GM03348 (cell line): ENCODE data around the gene S100A4.
"Not testable (repeated sequence)": the region's sequence is repeated elsewhere in the genome, so short reads cannot be mapped to it uniquely, and the experiment has no call there.

ENCODE experiments used
- DNase-seq: peaks from one replicate; pipeline ENCODE4 v3.0.0; 2012; ENCODE audit warnings: low spot score

S100A4 gene

GRCh38 chr1:153567621-153568366 is 22.2 kb upstream of the S100A4 start:
- no peak for DNase-seq

DNA sequence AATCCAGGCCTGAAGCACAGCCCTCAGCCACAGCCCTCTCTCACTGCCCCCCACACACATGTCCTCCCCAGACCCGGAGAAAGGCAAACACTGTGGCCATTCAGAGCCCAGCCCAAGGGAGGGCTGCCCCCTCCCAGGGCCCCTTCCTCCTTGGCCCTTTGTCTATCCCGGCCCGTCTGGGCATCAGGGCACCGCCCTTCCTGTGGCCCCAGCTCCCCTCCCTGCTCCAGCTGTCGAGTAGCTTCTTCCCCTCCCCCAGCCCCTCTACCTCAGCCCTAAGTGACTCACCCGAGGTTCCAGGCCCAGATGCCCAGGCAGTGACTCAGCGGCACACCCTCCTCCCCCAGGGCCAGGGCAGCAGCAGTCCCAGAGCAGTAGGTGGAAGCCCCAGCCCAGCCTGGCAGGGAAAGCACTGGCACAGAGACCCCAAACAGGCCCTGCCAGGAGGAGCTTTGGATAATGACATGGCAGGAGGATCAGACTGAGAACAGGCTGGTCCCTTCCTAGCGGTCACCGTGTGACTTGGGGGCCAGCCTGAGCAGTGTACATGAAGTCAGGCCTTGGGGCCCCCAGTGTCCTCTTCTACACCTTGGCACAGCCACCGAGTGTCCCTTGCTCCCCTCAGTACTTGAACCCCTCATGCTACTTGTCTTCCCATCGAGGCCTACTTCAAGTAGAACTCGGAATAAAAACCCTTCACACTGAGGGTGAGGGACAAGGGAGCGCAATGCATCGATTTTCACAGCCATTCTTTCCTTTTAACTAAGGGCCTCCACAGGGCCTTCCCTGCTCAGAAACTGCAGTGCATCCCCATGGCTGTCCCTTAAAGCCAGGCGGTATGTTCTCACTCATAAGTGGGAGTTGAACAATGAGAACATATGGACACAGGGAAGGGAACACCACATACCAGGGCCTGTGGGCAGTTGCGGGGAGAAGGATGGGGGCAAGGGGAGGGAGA is 21.1 kb upstream of the S100A4 start:
- peak; percentile 98 for DNase-seq

GRCh38 chr1:153565529-153566374 is 20.1 kb upstream of the S100A4 start, which contains the start of gene S100A2:
S100A2 (minus strand) TSS chr1:153565844; CDS start chr1:153563877, 1,967 bp downstream.
- DNase-seq = peak; percentile 90

DNA sequence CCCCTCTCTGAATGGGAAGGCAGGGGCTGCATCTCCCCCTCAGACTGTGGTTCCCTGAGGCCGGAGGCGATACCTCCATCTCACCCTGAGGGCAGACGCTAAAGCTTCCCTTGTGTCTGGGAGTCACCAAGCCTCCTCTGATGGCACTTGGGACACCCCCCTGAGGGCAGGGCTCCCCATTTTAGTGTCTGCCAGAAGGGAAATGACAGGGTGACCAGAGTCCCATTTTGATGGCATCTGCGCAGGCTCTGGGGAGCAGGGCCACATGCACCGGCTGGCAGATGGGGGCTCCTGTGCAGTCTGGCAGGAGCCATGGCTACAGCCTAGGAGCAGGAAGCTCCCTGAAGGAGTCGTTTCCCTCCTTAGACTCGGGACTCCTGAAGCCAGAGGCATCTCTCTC is 18.4 kb upstream of the S100A4 start:
- DNase-seq = no peak

DNA sequence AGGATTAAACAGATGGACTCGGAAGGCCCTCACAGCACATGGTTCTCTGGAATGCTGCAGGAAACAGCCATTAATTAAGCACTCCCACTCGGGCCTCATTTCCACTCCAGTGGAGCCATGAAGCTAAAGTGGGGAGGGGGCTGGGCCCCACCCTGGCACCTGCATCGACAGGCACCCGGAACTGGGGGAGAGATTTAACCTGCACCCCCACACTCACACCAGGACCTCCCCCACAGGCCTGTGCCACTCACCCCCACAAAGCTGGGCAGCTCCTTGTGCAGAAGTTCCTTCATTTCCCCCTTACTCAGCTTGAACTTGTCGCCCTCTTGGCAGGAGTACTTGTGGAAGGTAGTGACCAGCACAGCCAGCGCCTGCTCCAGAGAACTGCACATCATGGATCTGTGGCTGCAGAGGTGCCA is 17.9 kb upstream of the S100A4 start:
- no peak for DNase-seq

- DNase-seq = not testable (repeated sequence)
These were observed 16.4 kb upstream of the S100A4 start for GRCh38 chr1:153562021-153562420.

- DNase-seq = no peak
These were observed 15.9 kb upstream of the S100A4 start for GRCh38 chr1:153561466-153561985.

DNA sequence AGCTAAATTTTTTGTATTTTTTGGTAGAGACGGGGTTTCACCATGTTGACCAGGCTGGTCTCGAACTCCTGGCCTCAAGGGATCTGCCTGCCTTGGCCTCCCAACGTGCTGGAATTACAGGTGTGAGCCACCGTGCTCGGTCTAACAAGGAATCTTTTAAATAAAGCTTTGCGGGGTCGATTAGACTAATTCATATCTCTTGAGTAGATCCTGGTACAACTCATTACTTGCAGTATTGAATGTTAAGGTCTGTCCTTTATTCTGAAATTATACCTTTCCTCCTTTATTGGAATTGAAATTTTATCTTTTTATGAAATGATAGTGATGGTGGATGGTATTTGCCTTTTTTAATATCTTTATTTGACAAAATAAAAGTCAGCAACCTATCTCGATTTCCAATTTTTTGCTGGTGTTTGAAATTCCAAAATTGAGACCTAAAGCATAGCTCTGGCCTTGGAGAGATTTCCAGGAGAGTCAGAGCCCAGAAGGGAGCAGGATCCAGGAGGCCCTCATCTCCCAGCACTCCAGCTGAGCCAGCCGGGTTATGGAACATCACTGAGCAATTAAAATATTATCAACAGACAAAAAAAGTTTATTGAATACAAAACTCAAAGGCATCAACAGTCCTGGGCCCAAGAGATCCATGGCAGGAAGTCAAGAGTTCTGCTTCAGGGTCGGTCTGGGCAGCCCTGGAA is 15.3 kb upstream of the S100A4 start:
- DNase-seq = no peak

- DNase-seq = no peak
These were observed 14.6 kb upstream of the S100A4 start for GRCh38 chr1:153560241-153560640.

DNA sequence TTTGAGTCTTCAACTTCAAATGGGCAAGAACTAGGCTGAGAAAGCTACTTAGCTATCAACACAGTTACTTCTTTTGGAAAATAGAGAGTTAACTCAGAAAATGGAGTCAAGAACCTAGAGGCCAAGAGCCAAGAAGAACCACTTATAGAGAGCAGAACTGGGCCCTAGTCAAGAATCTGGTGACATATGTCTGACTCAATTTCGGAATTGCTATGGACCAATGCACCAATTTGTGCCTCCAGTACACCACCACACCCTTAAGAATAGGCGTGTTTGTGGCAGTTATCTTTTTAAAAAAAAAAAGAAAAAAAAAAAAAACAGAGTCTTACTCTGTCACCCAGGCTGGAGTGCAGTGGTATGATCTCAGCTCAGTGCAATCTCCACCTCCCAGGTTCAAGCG is 12.3 kb upstream of the S100A4 start:
- DNase-seq = no peak

DNA sequence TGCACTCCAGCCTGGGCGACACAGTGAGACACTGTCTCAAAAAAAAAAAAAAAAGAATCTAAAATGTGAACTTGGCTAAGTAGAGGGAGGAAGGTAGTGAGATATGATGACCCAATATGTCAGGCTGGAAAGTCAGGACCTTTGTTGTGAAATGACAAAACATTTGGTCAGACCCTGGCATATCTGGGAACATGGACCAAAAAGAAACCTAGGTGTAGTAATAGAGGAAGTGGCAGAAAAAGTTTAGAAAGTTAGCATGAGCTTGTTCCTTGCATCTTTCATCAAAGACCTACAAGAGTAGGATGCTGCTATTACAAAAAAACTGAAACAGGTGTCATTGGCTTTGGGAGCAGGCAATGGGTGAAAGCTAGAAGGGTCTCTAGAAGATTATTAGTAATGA is 10.7 kb upstream of the S100A4 start:
- DNase-seq = no peak

- peak; percentile 48 for DNase-seq
These were observed 8.4 kb upstream of the S100A4 start for GRCh38 chr1:153553830-153554541.

DNA sequence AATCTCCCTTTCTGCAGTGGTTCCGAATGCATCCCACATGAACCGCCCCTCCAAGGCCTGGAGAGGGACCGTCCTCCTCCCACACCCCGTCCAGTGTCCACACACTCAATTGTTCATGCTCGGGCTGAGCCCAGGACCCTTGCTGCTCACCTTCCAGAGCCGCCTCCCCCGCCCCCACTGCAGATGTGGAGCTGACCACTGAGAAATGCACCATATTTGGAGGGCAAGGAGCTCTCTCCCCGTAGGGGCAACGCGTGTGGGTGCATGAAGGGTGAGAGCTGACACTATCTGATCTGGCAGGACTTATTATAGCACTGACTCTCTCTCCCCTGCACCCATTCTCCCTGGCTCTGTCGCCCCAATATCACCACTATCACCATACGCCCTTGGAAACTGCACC is 7.5 kb upstream of the S100A4 start:
- no peak for DNase-seq

DNA sequence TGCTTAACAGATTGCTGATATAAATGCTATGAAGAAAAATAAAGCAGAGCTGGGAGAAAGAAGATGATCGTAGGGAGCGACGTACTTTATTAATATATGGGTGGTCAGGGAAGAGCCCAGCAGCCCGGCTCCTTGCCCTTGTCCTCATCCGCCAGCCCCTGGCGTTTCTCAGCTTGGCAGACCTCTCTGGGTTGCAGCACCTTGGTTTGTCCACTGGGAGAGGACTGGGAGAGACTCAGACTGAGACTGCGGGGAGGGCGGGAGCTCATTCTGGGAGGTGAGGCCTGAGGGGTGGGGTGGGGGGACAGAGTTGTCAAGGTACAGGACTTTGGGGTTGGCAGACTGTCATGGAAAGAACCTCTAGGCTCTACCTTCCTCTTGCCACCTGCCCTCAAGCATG is 6.7 kb upstream of the S100A4 start:
- DNase-seq = no peak

- DNase-seq = no peak
These were observed 5.4 kb upstream of the S100A4 start for GRCh38 chr1:153550827-153551500.

GRCh38 chr1:153550398-153550758 is 4.8 kb upstream of the S100A4 start:
- no peak for DNase-seq

DNA sequence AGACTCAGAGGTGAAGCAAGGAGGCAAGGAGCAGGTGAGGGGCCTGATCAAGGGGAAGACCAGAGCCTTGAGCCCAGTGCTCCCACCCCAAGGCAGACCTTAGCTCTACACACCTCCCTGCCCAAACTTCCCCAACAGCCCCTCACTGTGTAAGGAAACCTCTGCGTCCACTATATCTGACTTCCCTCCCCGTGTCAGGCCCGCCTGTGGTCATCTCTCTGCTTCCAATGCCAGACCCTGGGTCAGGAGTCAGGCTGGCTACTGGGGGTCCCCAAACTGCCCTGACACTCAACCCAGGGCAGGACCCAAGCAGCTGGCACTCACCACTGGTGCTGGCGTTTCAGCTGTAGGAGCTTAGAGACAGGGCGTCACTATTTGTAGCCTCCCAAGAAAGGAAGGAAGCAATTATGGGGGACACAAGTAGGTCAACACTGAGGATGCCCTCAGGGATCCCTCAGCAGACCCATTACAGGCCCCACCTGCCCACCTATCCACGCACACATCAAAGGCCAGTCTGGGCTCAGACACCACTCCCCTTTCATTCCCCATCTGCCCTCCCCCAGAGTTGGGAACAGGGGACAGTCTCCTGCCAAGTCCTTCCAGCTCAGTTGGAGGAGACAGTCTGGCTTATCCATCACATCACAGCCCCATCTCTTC is 4.3 kb upstream of the S100A4 start:
- DNase-seq = no peak

DNA sequence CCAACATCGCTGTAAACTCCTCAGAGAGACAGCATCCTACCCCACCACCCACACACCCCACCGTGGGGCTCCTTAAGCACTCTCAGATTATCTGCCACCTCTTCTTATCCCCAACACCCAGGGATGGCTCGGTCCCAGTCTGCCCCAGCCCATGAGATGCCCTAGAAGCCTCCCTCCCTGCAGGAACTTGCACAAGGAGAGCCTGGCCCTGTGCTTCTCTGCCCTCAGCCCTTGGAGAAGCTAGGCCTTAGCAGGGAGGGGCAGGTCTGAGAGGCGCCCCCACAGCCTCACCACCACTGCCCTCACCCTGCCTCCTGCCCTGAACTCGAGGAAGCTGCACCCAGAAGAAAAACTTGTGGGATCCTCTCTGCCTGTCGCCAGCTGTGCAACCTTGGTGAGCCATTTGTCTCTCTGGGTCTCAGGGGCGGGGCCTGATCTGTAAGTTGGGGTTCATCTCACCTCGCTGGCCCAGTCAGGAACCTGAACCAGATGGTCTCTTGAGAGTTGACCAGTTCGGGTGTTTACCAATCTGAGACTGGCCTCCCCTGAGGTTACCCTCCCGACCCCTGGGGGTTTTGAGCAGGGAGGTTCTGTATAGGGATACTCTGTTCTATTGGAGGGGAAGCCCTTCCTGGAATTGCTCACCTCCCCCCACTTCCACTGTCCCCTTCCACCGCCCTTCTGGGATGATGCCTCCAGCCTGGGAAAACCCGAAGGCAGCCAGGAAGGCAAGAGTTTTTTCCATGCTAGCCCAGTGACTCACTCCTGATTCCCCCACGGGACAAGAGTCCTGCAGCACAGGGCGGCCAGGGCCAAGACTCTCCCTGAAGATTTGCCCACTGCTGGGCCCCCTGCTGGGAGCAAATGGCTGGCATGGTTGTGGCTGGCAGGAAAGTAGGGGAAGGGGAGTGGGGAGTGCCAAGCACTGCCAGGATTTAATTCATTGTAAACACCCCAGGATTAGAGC is 3.4 kb upstream of the S100A4 start, which contains the start of gene S100A3:
Gene S100A3, minus strand, starts transcription at position 537 of the 967 bp plus-strand sequence. CDS start 773 bp downstream, outside the sequence.
- peak; percentile 91 for DNase-seq
